NCI-H69 (cell line): Measurements from ENCODE around the gene SUDS3.
"Not testable (repeated sequence)": the region's sequence is repeated elsewhere in the genome, so short reads cannot be mapped to it uniquely, and the experiment has no call there.

Experiments
- DNase-seq: peaks from one replicate; lab custom pipeline; 2025; lab: John Stamatoyannopoulos, UW

The SUDS3 gene, protein sequence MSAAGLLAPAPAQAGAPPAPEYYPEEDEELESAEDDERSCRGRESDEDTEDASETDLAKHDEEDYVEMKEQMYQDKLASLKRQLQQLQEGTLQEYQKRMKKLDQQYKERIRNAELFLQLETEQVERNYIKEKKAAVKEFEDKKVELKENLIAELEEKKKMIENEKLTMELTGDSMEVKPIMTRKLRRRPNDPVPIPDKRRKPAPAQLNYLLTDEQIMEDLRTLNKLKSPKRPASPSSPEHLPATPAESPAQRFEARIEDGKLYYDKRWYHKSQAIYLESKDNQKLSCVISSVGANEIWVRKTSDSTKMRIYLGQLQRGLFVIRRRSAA

DNA sequence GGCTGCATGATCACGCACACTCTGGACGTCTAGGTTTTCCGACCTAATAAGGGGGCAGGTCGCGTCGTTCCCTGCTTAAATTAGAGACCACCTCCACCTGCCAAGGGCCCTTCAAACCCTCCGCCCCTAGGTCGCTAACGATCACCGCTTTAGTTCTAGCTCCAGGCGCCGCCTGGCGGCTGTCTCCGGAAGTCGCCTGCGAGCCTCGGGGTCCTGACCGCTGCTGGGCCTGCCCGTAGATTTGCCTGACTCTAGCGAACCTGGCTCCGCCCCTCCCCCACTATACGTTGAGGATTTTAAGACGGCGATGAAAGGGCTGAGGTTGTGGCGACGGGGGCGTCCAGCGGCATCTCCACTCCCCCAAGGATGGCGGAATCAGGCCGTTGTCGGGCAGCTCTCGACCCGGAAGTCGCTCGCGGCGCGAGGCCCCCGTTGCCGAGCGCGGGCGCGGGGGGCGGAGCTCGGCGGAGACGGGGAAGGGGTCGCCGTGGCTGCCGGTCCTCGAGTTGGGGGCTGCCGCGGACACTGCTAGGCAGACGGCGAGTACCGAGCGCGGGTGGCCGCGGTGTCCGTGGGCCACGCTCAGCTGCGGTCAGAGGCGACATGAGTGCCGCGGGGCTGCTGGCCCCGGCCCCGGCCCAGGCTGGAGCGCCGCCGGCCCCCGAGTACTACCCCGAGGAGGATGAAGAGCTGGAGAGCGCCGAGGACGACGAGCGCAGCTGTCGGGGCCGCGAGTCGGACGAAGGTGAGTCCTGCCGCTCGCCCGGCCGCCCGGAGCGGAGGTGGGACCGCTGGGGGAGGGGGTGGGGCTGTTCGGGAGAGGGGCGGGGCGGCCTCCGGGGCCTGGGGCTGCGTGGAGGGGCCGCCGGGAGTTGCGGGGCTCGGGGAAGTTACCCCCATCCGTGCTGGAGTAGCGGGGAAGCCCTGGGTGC is at the start of gene SUDS3:
Gene SUDS3 (plus strand): TSS at position 467 of the 932 bp plus-strand sequence. CDS start 137 bp downstream, at position 604.
- DNase-seq, result peak; percentile 92

DNA sequence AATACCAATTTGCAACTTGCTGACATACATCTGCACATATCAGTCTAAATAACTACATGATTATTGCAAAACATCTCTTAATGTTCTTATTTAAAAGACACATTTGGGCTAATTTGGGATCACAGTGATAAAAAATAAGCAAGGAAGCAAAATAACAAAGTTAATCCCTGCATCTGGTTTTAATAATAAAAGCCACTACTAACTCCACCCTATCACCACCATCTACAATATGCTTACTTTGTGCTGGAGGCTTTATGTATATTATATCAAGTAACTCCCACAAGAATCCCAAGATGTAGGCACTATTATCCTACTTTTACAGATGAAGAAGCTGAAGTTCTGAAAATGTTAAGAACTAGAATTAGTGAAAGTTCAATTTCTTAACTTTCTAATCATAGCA is 49.4 kb upstream of the SUDS3 start:
- no peak for DNase-seq

DNA sequence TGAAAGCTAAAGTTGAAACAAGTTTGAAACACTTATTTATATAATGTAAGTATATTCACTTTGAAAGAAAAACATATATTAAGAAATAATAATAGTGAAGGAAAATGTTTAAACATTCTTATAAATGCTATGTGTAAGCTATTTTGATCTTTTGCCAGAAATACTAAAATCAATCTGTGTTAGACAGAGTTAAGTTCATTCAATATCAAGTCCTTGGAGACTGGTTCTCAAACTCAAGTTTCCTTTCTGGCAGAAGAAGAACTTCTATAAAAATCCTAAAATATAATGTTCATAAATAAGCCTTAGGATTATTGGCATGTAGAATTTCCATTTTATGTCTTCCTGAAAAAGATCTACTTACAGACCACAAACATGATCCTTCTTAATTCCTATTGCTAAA is 49.0 kb upstream of the SUDS3 start:
- no peak for DNase-seq

DNA sequence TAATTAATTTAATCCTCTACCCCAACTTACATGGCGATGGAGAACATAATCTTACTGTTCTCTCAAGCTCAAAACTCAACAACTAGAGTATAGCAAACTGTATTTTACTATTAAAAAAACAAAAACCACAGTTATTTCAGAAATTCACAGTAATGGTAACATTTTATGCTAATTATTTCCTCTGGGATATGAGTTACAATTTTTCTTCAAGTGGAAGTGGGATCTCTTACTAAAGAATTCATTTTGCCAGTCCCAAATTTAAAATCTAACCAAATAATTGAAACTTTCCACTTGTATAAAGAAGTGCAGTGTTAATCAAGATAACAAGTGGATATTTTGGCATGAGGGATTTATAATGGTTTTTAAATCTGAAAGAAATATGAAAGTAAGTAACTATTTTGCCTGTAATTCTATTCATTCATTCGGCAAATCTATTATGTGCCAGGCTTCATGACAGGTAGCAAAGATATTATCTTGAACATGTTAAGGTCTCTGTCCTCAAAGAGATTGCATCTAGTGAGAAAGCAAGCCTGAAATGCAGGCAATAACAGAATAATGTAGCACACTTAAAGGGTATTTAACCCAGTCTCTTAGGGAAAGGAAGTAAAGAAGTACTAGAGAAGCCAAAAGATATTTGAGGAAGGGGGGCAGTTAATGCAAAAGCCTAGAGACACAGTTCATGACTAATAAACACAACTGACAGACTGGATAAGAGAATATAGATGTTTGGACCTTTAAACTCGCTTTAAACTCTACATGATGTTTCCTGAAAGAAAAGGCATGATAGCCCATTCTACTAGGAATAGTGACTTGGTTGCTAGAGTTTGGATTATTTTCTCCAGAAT is 47.6 kb upstream of the SUDS3 start:
- no peak for DNase-seq

DNA sequence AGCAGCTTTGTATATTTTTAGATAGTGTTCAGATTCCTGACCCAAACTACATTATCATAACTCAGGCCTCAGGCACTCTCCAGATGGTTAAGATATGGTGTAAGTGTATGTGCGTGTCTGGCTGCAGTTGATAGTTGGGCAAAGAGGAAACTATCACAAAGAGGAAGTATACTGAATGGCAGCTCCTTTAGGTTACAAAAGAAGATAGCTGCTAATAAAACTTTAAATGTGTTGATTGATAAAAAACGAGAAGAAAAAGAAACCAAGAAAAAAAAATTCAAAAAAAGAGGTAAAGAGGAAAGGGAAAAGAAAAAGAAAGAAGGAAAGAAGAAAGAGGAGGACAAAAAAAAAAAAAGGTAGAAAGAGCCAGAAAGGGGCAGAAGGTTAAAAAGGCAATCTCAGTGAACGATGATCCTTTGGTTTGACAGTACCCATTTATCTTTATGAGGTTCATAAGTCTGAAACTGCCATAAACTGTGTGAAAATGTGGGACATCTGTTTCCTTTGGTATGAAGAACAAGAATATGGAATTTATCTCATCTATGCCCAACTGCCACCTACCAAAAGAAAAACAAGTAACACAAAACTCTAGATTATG is 45.8 kb upstream of the SUDS3 start:
- no peak for DNase-seq

DNA sequence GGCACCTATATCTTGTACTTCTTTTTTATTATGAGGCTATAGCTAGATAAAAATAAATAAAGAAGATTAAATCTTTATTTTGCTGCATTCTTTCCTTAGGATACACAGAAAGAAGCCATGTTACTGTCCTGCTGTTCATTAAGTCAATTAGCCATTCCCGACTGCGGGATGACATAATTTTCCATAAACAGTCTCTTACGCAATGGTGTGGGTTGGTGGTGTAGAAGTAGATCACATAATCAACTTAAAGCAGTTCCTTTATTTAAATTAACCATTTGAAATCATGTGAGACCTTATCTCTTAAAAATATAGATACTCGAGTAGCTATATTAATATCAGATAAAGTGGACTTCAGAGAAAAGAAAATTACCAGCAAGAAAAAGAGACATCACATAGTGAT is 43.8 kb upstream of the SUDS3 start:
- DNase-seq, result no peak

DNA sequence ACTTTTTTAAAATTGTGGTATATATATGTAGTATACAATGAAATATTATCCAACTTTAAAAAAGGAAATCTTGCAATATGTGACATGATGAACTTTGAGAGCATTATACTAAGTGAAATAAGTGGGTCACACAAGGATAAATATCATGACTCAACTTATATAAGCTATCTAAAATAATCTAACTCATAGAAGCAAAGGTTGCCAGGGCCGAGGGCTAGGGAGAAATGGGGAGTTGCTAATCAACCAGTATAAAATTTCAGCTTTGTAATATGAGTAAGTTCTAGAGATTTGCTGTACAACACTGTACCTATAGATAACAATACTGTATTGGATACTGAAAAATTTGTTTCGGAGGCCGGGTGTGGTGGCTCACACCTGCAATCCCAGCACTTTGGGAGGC is 42.1 kb upstream of the SUDS3 start:
- no peak for DNase-seq

DNA sequence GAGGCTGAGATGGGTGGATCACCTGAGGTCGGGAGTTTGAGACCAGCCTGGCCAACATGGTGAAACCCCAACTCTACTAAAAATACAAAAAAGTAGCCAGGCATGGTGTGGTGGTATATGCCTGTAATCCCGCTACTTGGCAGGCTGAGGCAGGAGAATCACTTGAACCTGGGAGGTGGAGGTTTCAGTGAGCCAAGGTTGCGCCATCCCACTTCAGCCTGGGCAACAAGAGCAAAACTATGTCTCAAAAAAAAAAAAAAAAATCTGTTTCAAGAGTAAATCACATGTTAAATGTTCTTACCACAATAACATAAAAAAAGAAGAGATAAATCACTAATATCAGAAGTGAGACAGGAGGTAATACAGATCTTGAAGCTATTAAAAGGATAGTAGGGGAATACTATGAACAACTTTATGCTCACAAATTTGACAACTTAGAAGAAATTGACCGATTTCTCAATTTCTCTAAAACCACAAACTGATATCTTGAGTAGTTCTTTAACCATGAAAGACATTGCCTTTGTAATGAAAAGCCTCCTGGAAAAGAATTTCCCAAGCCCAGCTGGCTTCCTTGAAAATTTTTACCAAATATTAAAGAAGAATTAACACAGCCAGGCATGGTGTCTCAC is 41.3 kb upstream of the SUDS3 start:
- DNase-seq, result no peak

DNA sequence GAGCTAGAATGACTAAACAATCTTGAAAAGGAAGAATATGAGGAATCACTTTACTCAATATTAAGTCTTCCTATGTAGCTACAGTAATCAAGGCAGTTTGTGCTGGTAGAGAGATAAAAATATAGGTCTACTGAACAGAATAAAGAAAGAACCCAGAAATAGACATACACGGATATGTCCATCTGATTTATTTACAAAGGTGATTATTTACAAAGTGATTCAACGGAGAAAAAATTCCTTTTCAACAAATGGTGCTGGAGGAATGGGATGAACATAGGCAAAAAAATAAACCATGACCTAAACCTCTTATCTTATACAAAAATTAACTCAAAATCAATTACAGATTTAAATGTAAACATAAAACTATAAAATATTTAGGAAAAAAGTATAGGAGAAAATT is 40.2 kb upstream of the SUDS3 start:
- DNase-seq, result no peak

DNA sequence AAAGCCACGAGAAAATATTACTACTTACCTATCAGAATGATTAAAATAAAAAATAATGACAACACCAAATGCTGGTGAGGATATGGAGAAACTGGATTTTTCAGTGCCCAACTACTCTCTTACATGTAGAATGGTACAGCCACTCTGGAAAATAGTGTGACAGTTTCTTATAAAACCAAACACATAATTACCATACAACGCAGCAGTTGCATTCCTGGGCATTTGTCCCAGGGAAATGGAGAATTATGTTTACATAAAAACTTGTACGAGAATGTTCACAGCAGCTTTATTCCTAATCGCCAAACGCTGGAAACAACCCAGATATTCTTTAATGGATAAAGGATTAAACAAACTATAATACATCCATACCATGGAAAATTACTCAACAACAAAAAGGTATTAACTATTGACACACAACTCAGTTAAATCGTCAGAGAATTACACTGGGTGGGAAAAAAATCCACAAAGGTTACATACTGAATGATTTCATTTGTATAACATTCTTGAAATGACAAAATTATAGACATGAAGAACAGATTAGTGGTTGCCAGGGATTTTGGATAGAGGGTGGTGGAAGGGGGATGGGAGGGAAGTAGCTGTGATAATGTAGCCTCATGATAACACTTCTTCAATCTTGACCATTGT is 39.0 kb upstream of the SUDS3 start:
- DNase-seq, result no peak

DNA sequence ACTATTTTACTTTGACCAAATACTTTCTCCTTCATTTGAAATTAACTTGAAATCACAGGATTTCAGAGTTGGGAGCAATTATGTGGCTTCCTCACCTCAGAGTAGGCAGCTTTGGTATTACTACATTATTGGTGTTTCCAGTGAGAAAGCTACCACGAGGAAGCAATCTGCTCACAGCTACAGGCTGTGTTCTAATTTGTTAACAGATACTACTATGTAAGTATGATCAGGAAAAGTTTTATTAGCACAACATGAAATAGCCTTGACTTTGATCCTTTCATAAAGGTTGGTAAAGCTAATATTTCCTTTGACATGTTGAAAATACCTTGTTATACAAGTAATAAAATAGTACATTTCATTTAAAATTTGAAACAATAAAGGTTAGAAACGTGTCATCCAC is 34.3 kb upstream of the SUDS3 start:
- no peak for DNase-seq

DNA sequence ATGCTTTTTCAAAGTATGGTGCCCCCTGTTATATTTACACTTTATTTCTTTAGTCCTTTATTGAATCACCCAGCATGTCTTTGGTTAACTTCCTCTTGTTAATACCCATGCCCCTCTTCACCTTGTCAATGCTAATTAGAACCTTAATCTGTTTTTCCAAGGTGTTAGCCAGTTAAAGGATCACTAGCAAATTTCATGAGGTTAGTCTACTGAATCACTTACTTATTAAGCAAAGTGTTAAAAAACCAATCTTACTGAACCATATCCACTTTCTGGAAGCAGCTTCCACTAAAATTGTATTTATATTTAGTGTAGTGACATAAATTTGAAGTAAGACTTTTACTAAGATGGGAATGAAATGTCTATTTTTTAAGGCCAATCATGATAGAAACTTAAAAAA is 31.5 kb upstream of the SUDS3 start:
- DNase-seq, result no peak

DNA sequence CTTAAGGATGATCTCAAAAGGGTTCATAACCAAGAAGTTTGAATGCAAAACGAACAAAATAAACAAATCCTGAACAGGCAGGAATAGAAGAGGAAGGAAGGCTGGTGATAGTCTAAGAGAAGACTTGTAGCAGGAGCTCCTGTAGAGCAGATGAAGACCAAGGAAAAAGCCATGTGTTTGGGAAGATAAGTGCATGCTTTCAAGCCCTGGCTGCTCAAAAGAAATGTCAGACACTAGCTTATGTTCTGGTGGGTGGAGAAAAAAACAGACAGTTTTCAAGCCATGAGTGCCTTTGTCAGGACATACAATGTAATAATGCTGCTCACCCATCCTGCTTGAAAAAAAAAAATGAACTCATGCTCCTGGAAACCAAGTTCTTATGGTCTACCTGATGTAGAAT is 31.0 kb upstream of the SUDS3 start:
- no peak for DNase-seq

DNA sequence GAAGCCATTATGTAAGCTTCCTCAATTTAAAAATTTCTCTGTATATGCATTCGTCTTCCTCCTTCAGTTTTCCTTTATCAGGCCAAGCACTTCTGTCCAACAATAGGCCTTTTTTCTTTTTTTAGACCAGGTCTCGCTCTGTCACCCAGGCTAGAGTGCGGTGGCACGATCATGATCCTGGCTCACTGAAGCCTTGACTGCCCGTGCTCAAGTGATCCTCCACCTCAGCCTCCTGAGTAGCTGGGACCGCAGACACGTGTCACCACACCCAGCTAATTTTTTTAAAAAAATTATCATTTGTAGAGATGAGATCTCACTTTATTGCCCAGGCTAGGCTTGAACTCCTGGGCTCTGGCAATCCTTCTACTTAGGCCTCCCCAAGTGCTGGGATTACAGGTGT is 29.5 kb upstream of the SUDS3 start:
- no peak for DNase-seq

DNA sequence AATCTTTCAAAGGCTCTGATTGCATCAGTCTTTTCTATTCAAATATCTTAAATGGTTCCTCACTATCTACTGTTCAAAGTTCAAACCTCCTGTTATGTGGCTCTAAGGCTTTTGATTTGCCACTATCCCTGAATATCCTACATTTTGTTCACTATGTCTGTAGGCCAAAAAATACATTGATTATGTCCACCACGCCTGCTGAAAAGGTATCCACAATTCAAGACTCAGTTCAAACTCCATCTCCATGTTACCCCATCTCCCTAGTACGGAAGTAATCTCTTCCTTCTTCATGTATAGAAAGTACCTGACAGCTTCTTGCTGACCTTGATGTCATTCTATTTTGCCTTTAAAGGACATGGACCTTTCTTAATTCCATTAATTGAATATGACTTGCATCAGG is 28.4 kb upstream of the SUDS3 start:
- DNase-seq, result no peak

DNA sequence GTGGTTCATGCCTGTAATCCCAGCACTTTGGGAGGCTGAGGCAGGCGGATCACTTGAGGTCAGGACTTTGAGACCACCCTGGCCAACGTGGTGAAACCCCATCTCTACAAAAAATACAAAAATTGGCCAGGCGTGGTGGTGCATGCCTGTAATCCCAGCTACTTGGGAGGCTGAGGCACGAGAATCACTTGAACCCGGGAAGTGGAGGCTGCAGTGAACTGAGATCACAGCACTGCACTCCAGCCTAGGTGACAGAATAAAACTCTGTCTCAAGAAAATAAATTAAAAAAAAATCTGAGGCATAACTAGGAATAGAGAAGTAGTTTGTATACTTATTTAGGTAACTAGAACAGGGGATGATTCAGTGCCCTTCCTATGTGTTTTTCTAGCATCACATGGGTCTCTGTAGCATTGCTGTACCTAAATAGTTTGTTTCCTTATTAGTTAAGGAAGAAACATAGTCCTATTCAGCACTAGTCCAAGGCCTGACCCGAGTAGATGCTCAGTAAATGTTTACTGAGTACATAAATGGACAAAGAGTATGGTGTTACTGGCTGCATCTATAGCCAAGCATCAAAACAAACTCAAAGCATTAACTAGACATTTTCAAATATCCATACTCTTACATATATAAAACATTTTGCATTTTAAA is 25.3 kb upstream of the SUDS3 start:
- no peak for DNase-seq

DNA sequence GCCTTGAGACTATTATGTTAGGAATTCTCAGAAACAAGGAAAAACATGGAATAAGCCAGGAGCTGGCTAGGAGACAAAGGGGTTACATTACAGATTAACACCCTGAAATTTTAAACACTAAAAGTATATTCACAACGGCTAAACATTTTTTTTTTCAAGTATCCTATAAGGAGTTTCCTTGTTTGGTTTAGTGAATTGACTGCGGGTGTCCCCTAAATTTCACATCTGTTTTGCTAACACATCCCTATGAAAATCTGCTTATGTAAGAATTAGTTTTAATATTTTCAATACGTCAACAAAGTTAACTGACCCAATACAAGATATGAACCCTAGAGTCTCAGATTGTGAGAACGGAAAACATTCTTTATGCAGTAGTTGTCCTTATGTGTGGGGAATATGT is 22.6 kb upstream of the SUDS3 start:
- no peak for DNase-seq

DNA sequence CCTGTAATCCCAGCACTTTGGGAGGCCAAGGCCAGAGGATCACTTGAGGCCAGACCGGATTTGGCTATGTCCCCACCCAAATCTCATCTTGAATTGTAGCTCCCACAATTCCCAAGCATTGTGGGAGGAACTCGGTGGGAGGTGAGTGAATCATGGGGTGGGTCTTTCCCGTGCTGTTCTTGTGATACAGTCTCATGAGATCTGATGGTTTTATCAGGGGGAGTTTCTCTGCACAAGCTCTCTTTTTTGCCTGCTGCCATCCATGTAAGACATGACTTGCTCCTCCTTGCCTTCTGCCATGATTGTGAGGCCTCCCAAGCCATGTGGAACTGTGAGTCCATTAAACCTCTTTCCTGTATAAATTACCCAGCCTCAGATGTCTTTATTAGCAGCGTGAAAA is 21.9 kb upstream of the SUDS3 start:
- DNase-seq, result not testable (repeated sequence)

DNA sequence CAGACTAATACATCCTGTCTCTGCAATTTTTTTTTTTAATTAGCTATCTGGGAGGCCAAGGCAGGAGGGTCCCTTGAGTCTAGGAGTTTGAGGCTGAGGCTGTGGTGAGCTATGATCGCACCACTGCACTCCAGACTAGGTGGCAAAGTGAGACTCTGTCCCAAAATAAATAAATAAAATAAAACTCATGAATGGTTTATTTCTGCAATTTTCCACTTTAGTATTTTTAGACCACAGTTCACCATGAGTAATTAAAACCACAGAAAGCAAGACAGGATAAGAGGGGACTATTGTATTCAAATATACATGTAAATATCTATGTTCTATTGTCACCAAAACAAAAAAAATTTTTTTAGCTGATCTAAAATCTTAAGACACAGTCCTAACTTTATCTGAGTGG is 21.5 kb upstream of the SUDS3 start:
- no peak for DNase-seq

DNA sequence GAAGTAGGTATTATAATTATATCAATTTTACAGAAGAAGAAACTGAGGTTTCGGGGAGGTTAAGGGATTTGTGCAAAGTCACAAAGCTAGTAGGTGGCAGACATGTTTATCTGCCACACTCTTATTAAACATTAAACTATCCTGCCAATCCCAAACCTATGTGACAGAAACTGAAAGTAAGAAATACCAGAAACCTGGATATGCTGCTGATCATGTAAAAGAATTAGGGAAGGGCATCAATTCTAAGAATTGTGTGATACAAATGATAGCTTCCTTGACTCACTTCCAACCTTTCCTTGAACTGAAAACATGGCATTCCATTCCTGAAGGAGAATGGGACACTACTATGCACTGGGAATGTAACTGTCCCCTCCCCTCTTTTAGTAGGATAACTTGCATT is 20.5 kb upstream of the SUDS3 start:
- no peak for DNase-seq
